Measurements from ENCODE around the gene TP73.

- TF ChIP-seq, protein P1, sequence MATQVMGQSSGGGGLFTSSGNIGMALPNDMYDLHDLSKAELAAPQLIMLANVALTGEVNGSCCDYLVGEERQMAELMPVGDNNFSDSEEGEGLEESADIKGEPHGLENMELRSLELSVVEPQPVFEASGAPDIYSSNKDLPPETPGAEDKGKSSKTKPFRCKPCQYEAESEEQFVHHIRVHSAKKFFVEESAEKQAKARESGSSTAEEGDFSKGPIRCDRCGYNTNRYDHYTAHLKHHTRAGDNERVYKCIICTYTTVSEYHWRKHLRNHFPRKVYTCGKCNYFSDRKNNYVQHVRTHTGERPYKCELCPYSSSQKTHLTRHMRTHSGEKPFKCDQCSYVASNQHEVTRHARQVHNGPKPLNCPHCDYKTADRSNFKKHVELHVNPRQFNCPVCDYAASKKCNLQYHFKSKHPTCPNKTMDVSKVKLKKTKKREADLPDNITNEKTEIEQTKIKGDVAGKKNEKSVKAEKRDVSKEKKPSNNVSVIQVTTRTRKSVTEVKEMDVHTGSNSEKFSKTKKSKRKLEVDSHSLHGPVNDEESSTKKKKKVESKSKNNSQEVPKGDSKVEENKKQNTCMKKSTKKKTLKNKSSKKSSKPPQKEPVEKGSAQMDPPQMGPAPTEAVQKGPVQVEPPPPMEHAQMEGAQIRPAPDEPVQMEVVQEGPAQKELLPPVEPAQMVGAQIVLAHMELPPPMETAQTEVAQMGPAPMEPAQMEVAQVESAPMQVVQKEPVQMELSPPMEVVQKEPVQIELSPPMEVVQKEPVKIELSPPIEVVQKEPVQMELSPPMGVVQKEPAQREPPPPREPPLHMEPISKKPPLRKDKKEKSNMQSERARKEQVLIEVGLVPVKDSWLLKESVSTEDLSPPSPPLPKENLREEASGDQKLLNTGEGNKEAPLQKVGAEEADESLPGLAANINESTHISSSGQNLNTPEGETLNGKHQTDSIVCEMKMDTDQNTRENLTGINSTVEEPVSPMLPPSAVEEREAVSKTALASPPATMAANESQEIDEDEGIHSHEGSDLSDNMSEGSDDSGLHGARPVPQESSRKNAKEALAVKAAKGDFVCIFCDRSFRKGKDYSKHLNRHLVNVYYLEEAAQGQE (IDR thresholded peaks at IDR 0.05; ENCODE audit: insufficient read depth in 1 of 2, low read depth in 2 of 2, low read length in 2 of 2), result no peak
- no peak for TF ChIP-seq TAF1 (IDR thresholded peaks at IDR 0.05; ENCODE audit: borderline replicate concordance, insufficient read depth, low read length)
These were observed 56.5 kb downstream of the TP73 start for GRCh38 chr1:3708791-3709190.
